CD4-positive, alpha-beta T cell treated with Interleukin-6 for 4 hours (primary cell): Measurements from ENCODE around the gene TAF1D.
"Not testable (repeated sequence)": the region's sequence is repeated elsewhere in the genome, so short reads cannot be mapped to it uniquely, and the experiment has no call there.

Experiments
- DNase-seq: peaks from one replicate; pipeline ENCODE4 v3.0.0-alpha.2; 2020; ENCODE audit warnings: mixed read lengths

Gene TAF1D, protein sequence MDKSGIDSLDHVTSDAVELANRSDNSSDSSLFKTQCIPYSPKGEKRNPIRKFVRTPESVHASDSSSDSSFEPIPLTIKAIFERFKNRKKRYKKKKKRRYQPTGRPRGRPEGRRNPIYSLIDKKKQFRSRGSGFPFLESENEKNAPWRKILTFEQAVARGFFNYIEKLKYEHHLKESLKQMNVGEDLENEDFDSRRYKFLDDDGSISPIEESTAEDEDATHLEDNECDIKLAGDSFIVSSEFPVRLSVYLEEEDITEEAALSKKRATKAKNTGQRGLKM

DNA sequence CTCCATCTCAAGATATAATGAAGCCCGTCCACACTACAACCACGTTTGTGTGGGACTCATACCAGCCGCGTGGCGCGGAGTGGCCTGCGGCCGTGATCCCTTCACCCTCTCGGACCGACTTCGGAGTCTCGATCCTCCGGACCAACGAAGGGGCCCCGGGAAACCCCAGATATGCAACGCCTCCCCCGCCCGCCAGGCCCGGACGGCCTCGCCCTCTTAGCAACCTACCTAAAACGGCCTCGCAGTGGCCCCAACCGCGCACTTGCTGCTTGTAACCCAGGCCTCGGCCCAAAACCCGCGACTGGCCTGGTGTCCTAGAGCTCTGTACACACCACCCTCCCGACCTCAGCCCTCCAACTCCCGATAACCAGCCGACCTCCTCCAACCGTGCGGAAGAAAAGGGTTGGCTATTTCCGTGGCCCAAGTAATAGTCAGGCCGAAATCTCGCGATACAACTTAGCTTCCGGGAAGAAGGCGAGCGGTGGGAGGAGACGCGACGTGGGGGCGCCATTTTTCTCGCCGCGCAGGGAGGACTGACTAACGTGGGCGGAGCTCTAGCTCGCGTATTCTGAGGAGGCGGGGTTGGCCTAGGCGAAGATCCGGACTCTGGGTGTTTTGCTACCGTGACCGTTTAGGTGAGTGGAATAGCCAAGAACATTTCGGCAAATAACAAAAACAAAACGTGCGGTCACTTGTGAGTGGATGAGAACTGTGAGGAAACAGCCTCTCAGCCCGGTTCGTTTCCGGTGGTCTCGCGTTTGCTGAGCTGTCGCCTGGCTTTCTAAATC lies at the start of gene TAF1D, which contains the start of gene C11orf54:
TAF1D (minus strand) TSS at position 402 of the 788 bp plus-strand sequence. CDS start 2,191 bp downstream, outside the sequence.
C11orf54 (plus strand) TSS at position 579 of the 788 bp plus-strand sequence. CDS start 5,722 bp downstream, outside the sequence.
- DNase-seq = peak; percentile 97

DNA sequence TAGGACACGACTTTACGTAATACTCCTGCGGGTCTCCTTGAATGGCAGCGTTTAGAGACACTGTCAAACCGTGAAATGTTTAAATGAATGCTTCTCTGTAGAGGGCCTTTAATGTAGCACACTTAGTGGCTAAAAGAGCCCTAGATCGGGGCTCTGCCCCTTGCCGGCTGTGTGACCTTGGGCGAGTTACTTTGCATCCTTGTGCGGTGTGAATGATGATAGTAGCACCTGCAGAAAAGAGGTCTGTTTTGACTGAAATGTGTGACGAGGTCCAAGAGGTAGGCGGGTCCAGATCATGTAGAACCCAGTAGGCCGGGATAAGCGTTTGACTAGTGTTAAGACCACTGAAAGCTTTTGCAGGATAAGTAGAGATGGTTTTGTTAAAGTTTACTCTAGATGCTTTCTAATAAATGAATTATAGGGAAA lies 43.7 kb upstream of the TAF1D start:
- DNase-seq = peak; percentile 2

DNA sequence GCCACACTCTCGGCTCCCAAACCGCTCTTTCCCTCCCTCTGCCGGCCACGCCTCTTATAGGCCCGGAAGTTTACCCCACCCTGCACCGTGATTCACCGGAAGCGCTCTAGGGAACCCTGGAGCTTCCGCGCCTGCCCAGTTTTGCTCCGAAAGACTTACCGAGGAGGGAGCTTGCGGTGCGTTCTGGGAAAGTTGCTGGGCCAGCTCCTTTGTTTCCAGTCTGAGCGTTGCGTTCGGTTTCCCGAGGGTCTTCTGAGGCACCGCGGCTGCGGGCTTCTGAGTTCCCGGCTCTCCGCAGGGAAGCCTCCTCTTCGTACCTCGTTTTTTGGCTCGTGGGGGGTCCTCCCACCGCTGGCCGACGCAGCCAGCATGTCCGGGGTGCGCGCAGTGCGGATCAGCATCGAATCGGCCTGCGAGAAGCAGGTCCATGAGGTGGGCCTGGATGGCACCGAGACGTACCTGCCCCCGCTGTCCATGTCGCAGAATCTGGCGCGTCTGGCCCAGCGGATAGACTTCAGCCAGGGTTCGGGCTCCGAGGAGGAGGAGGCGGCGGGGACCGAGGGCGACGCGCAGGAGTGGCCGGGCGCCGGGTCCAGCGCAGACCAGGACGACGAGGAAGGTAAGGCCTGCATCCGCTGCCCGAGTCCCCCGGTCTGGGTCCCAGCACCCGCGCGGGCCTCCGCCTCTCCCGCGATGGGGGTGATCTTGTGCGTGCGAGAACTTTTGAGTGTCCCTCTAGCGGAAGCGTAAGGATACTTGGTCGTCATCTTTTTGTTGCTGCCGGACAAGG lies 43.0 kb upstream of the TAF1D start, which contains the start of gene MED17:
MED17 (plus strand) TSS at position 138 of the 790 bp plus-strand sequence; CDS start at position 370, 232 bp downstream.
- DNase-seq = peak; percentile 91

DNA sequence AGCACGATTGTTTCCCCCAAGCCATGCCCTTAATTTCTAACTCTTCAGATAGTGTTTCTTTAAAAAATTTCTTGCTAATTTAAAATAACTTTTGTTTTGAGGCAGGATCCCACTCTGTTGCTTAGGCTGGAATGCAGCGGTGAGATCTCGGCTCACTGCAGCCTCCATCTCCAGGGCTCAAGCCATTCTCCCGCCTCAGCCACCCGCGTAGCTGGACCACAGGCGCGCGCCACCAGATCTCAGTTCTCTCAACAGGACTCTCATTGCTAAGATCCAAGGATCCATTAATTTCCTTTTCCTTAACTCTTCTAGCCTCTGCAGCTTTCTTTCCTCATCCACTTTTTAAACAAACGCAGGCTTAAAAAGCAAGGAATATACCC lies 42.5 kb upstream of the TAF1D start:
- DNase-seq = no peak

DNA sequence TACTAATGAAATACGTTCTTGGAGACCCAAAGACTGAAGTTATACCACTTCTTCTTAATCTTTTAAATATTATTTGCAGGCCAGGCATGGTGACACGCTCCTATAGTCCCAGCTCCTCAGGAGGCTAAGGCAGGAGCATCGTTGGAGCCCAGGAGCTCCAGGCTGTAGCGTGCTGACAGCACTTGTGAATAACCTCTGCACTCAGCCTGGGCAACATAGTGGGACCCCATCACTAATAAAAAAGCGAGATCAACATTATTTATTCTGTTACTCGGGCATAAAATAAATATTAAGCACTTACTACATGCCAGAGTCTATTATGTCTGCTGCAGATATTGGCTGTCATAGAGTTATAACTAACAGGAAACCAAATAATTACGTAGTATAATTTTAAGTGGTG lies 42.1 kb upstream of the TAF1D start:
- DNase-seq = no peak

DNA sequence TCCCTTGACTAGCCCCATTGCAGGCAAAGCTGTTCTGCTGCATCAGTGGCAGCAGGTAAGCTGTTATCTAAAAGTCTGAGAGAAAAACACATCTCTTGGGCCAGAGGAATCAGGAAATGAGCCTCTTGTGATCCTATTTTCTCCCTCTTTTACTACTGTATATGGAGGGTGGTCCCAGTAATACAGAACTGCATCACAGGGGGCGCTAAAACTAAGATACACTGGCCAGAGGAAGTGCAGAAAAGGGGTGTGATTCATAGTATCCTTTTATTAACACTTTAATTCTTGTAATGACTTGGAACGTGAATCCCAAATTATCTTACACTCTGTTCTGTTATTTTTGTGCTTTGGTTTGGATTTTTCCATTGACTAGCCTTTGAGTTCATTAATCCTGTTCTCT lies 34.0 kb upstream of the TAF1D start:
- DNase-seq = no peak

DNA sequence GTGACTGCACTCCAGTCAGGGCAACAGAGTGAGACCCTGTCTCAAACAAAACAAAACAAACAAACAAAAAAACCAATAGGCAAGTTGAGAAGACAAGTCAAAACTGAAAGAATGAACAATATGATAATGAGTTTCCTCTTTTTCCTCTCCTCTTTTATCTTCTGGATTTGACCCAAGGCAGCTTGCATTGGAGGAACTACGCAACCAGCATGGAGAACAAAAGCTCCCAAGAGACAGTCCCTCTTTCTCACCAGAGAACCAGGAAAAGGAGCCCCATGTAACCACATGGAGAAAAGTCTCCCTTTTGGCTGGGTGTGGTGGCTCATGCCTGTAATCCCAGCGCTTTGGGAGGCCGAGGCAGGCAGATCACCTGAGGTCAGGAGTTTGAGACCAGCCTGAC lies 33.3 kb upstream of the TAF1D start:
- DNase-seq = not testable (repeated sequence)

DNA sequence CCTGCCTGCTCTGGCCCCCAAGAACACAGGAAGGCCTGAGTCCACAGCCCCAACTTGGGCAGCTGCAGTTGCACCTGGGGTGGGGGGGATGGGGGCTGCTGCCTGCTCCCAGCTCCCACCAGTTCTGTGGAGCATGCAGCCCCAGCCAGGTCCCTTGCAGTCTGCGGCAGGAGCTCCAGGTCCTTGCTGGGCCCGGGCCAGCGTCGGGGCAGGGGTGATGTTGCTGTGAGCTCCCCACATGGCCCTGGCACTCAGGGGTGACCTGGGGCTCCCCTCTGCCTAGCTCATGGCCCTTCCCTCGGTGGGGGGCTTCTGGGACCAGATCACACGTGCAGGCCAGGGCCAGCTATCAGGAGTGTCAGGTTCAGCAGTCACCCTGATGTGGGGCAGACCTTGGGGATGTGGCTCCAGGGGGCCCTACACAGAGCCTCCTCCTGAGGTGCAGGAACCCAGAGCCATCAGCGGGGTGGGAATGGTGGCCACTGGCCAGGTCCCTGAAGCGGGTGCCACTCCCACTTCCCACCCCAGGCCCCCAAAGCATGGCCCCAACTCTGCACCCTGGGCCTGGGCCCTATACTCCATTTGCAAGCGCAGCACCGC lies 32.4 kb upstream of the TAF1D start:
- no peak for DNase-seq

DNA sequence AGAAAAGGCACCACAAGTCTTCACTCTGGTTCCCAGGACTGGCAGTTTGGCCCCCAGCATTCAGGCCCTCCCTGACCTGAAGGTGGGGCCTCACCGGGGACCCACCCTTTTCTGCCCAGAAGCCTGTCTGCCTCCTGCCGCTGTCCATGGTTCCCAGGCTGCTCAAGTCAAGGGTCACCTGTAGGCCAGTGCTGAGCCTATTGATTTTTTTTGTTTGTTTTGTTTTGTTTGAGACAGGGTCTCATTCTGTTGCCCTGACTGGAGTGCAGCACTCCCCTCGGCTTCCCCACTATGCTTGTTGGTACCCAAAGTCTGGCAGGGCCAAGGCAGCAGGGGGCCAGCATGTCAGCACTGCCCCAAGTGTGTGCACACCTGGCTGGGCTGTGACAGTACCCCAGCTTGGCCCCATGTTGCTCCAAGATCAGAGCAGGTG lies 31.8 kb upstream of the TAF1D start:
- no peak for DNase-seq

DNA sequence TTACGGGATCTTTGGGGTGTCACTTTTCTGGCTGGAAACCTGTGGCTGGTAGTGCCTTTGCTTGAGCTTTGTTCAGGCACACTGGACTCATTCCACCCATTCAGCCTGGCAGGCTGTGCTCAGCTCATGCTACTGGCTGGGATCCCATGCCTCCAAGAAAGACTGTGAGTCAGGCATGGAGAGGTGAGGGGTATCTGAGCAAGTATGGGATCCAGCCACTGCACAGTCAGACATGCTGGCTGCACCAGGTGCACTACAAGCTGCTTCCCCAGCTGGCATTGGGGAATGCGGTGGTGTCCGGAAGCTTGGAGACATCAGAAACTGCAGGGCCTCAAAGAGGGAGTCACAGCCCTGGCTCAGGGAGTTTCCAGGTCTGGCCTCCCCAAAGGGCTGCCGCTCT lies 30.8 kb upstream of the TAF1D start:
- no peak for DNase-seq

DNA sequence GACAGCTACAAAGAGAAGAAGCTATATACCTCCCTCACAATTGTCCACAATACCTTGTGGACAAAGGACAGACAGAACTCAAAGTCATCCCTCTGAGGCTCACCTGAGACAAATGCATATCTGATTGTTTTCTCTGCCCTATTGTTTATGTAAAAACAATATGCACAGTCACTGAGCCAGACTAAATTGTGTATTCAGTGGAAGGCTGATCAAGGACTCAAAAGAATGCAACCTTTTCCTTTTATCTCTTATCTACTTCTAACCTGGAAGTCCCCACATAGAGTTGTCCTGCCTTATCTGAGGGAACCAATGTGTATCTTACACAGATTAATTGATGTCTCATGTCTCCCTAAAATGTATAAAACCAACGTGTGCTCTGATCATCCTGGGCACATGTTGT lies 28.9 kb upstream of the TAF1D start:
- no peak for DNase-seq

DNA sequence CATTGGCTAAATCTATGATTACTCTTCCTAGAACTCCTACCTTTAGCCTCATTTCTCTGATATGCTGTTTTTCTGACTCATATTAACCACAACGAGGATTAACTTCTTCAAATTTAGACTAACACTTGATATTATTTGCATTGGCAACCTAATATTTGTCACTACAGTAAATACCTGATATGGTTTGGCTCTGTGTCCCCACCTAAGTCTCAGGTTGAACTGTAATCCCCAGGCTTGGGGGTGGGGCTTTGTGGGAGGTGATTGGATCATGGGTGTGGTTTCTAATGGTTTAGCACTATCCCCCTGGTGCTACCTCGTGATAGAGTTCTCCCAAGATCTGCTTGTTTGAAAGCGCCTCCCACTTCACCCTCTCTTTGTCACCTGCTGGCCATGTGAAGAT lies 25.7 kb upstream of the TAF1D start:
- no peak for DNase-seq

DNA sequence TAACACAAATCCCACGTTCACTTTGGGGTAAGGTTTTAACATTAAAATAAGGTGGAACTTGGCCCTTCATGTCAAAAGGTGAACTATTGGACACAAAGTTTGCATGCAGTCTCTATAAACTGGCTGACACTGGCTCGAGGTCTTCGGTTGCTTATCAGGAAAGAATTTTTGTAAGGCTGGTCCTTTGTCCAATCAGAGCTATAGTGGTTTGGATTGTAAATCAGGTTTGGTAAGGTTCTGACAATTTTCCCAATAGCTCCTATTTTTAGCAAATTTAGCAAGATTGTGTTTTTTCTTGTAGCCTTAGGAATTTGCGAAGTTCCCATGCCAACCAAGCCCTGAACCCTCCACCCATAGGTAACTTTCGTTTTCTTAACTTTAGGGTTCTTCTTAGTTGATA lies 25.2 kb upstream of the TAF1D start:
- no peak for DNase-seq

DNA sequence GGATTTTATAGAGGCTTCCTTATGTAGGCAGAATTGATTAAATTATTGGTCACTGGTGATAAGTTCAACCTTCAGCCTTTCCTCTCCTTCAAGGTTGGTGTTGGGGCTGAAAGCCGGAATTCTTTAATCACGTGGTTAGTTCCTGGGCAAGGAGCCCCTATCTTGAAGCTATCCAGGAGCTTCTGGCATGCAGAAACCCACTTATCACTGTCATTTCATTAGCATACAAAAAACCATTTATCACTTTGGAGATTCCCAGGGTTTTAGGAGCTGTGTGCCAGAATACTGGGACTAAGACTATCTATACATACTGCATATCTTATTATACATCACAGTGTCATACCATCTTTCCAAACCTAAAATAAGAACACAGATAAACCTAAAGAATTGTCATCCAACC lies 24.3 kb upstream of the TAF1D start:
- no peak for DNase-seq

DNA sequence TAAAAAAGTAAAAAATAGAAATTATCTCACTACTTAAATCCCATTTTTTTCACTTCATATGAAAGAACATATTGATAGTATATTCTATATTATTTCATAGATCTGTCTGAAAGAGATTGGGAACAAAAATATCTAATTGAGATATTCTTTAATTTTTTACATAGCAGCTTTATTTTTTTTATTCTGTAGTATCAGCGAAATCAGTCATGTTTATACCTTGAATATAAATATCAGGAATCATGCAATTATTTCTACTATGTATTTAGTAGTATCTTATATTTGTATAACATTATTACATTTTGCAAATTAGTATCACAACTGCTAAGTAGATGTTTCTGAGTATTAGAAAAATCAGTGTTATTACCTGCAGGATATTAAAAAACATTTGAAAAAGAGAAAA lies 20.6 kb upstream of the TAF1D start:
- no peak for DNase-seq

DNA sequence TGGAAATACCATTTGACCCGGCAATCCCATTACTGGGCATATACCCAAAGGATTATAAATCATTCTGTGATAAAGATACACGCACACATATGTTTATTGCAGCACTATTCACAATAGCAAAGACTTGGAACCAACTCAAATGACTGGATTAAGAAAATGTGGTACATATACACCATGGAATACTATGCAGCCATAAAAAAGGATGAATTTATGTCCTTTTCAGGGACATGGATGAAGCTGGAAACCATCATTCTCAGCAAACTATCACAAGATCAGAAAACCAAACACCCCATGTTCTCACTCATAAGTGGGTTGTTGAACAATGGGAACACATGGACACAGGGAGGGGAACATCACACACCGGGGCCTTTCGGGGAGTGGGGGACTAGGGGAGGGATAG lies 17.8 kb upstream of the TAF1D start:
- DNase-seq = not testable (repeated sequence)

DNA sequence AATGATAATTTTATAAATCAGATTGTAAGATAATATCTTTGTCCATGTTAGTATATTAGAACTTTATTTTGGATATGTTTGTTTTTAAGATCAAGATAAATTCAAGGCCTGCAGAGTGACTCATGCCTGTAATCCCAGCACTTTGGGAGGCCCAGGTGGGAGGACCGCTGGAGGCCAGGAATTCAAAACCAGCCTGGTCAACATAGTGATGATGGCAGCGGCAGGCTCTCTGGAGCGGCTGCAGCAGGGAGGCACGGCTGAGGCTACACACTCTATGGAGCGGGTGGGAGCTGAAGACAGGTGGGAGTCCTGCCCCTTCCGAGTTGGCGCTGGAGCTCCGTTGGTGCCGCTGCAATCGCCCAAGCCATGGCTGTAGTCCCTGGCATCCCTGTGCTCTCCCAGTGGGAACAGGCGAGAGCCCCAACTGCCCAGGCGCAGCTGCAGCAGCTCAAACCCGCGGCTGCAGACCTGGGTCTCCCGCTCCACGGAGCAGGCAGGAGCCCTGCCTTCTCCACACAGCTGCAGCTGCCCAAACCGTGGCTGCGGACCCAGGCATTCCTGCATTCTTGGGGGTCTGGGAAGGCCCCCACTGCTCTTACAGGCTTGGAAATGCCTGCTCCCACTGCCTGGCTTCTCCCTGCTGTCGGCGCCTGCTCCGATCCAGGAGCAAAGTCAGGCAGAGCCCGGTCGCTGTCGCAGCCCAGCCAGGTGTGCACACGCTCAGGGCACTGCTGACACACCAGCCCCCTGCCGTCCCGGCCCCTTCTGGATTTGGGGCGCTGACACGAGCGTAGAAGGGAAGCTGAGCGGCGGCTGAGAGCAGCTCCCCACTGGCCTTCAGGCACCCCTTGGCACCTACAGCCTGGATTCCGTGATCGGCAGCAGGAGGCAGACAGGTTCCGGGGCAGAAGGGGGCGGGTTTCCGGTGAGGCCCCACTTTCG lies 16.9 kb upstream of the TAF1D start:
- DNase-seq = no peak

DNA sequence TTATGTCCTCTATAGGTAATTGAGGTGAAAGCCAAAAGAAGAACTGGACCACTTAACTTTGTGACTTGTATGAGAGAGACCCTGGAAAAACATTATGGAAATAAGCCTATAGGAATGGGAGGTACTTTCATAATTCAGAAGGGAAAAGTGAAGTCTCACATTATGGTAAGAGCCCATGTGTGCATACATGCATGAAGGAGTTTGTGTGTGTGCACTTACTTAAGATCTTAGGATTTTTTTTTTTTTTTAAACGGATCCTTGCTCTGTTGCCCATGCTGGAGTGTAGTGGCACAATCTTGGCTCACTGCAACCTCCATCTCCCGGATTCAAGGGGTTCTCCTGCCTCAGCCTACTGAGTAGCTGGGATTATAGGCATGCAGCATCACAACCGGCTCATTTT lies 16.0 kb upstream of the TAF1D start:
- DNase-seq = no peak

DNA sequence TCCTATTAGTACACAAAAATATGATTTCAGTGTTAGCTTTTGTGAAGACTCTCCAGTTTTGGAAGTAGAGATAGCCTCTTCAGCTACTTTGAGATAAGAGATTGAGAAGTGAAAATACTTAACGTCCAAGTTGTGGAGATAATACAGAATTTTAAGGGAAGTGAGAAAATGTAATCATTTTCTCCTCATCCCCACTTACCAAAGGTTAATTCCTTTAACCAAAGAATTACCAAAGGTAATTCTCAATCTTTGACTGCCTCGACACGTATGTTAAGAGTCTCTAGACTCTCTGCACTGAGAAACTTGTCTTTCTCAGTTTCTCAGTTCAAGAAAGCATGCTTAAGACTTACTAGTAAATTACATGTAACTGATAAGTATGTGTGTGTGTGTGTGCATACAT lies 15.5 kb upstream of the TAF1D start:
- DNase-seq = no peak

DNA sequence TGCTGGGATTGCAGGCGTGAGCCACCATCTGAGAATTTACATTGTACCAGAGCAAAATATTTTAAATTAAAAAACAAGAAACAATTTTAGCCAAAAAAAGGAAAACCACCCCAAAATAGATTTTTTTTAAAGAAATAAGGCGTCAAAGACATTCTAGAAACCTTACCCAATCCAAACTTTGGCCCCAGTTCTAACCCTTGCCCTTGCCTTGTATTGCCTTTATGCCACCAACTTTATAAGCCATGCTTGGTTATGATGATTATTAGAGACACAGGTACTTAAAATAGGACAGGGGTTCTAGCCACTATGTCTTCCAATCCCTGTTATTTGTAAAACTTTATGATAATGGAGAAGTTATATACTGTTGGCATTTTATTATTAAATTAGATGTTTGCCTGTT lies 11.9 kb upstream of the TAF1D start:
- no peak for DNase-seq

DNA sequence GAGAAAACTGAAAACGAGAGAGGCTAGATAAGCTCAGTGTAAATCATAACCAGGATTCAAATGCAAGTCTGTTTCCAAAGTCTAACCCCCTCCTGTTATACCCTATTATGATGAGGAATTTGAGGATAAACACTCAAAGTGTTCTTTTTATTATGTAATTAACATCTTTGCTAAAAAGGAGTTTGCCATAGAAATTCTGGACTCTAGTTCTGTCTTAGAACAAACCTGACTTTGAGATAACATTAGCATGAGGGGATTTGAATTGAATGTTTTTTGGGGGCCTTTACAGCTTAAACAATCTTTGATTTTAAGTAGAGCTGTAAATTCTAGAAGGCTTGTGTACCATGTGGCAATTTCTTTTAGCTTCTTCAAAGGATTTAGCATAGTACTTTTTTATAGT lies 9.7 kb upstream of the TAF1D start:
- DNase-seq = no peak

DNA sequence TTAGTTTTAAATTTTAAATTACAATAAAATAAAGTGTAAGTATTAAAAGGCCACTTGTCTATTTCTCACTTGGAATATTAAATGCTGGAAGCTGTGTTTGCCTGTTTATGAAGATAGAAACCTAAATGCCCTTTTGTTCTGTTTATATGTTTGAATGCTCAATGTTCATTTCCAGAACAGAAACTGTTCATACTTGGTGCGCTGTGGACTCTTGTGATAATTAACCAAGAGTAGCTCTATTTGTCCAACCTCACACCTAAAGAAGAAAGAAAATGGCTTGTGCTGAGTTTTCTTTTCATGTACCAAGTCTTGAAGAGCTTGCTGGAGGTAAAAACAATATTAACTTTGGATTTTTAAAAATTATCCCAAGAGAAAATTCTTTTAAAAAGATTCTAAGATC lies 5.8 kb upstream of the TAF1D start:
- no peak for DNase-seq
